ENCODE results near the gene NEIL1. TPM values are rescaled to one million over a fixed set of nuclear protein-coding genes. Genes with fewer than 3 reads are reported as not detected.
A peak's percentile ranks its signal among the peaks of the same experiment; 100 is the strongest.
"Not testable (repeated sequence)": the region's sequence is repeated elsewhere in the genome, so short reads cannot be mapped to it uniquely, and the experiment has no call there.

NEIL1 gene
- total RNA-seq, 4 donors from 2014 or later = 25.2 to 71.9 (median 48.8) TPM

DNA sequence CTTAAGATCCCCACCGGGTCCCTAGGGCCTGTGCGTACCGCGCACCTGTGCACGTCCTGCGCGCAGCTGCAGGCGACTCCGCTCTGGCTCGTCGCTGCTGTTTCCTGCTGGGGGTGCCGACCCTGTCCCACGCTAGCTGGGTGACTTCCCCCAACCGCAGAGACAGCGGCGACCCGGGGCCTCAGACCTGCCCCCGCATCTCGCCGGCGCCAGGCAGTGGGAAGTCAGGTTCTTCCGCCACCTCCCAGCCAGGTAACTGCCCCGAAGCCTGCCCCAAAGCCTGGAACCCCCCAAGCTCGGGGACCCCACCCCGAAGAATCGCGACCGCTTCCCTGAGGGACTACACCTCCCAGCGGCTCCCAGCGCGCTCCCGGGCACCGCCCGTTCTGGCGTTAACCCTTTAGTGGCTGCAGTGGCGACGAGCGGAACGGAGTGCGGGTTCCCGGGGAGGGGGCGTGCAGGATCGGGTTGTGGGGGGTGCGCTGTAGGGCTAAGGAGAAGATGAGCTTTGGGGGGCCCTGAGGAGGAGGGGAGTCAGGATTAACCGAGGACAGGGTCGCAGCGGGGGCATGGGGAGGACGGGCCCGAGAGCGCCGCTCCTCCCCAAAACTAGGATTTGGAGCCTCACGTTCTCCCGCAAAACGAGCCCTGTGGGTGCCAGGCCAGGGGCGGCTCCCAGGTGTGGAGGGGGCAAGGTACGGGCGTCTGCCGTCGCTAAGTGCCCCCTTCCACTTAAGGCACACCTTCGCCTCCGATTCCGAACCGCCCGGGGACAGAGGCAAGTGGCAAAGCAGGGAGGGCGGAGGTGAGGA, 589 bp downstream of the NEIL1 start:
- 1% methylated on average over 18 to 19 of the region's 65 CpGs for WGBS, 2 donors
- Histone ChIP-seq H3K4me1 (peaks cover 6 to 12% of the 10 kb centered on the region in 2 donors), H3K4me3 (replicated peaks in 1 of 3) (peak overlapping the region; percentile 60 to 89 (median 87)), H3K36me3 (no peaks in the 10 kb centered on the region), H3K27me3 (no peaks in the 10 kb centered on the region), H3K27ac (peak overlapping the region; percentile 34 to 53 (median 35)), H3K9me3 (no peaks in the 10 kb centered on the region)
- DNase-seq = peak; percentile 51 to 57
- intact Hi-C loops (cut with DNase I) = no loop called here
- peak in 1 of 2 donors; percentile 19 for TF ChIP-seq POLR2A (IDR thresholded peaks at IDR 0.05)
- TF ChIP-seq CTCF (IDR thresholded peaks at IDR 0.05) = no peak

DNA sequence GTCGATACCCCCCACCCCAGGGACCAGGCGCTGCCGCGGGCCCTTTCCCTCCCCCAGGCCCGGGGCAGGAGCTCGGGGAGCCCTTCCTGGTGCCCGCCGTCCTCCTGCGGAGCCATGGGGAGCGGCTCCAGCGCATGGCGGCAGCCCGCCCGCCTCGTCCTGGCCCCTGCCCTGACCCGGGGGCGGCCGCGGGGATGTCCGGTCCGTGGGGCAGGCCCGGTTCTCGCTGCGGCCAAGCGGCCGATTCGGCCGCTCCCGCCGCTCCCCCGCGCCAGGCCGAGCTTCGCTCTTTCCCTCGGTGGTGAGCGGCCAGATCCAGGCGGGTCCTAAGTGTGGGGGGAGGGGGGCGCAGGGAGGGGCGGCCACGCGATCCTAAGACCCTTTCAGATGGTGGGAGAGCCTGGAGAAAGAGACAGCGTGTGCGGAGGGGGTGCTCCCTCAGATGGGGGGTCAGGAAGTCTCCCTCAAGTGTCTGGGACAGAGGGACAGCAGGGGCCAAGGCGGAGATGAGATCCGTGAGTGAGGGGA, 1.3 kb downstream of the NEIL1 start:
- DNase-seq = peak; percentile 23 to 29
- Histone ChIP-seq H3K27ac (peak overlapping the region in 2 of 3 donors; percentile 35 to 53), H3K4me3 (replicated peaks in 1 of 3) (peak overlapping the region; percentile 60 to 89 (median 87)), H3K4me1 (peaks cover 6 to 12% of the 10 kb centered on the region in 2 donors), H3K36me3 (no peaks in the 10 kb centered on the region), H3K27me3 (no peaks in the 10 kb centered on the region), H3K9me3 (no peaks in the 10 kb centered on the region)
- no peak for TF ChIP-seq POLR2A (IDR thresholded peaks at IDR 0.05)
- TF ChIP-seq CTCF (IDR thresholded peaks at IDR 0.05) = no peak
- WGBS, 2 donors = 1 to 4% methylated on average over 8 to 17 of the region's 45 CpGs
- intact Hi-C loops (cut with DNase I) = no loop called here

DNA sequence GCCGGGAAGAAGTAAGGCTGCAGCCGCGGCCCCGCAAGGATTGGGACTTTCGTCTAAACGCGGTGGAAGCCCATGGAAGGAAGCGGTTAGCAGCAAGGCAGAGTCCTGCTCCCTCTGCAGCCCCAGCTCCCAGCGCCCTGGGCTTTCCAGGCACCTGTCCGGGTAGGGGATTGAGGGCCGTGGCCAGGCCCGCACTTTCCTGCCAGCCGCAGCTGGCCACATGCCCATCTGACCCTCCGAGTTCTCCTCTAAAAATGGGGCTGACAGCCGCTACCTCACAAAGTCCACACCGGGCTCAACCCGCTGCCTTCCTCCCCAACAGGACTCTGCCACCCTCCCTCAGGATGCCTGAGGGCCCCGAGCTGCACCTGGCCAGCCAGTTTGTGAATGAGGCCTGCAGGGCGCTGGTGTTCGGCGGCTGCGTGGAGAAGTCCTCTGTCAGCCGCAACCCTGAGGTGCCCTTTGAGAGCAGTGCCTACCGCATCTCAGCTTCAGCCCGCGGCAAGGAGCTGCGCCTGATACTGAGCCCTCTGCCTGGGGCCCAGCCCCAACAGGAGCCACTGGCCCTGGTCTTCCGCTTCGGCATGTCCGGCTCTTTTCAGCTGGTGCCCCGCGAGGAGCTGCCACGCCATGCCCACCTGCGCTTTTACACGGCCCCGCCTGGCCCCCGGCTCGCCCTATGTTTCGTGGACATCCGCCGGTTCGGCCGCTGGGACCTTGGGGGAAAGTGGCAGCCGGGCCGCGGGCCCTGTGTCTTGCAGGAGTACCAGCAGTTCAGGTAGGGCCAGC, 1.9 kb downstream of the NEIL1 start:
- Histone ChIP-seq H3K9me3 (no peaks in the 10 kb centered on the region), H3K36me3 (no peaks in the 10 kb centered on the region), H3K4me3 (replicated peaks in 1 of 3) (peak overlapping the region; percentile 60 to 89 (median 87)), H3K4me1 (peaks cover 6 to 12% of the 10 kb centered on the region in 2 donors), H3K27ac (peak overlapping the region in 1 of 3 donors; percentile 35), H3K27me3 (no peaks in the 10 kb centered on the region)
- 41 to 44% methylated on average over 25 to 38 of the region's 46 CpGs for WGBS, 2 donors
- peak; percentile 36 to 43 for DNase-seq
- no peak for TF ChIP-seq POLR2A (IDR thresholded peaks at IDR 0.05)
- TF ChIP-seq CTCF (IDR thresholded peaks at IDR 0.05) = no peak
- intact Hi-C loops (cut with DNase I) = no loop called here

DNA sequence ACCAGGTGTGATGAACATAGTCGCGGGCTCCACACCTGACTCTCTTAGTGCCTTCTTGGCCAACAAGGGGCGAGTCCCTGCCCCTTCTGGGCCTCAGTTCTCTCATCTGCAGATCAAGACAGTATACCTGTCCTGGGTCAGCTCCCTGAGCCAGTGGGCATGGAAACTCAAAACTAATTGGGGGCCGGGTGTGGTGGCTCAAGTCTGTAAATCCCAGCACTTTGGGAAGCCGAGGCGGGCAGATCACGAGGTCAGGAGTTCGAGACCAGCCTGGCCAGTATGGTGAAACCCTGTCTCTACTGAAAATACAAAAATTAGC, 2.5 kb downstream of the NEIL1 start:
- intact Hi-C loops (cut with DNase I) = not testable (repeated sequence)
- 95 to 97% methylated on average over 5 to 8 of the region's 8 CpGs for WGBS, 2 donors

GRCh38 chr15:75349851-75350588, 3.2 kb downstream of the NEIL1 start:
- intact Hi-C loops (cut with DNase I) = no loop called here
- H3K9me3 ChIP-seq = no peaks in the 10 kb centered on the region
- no peak overlapping the region for H3K4me3 ChIP-seq (replicated peaks in 1 of 3)
- H3K4me1 ChIP-seq = peaks cover 6 to 12% of the 10 kb centered on the region in 2 donors
- peak in 1 of 2 donors; percentile 24 for DNase-seq
- no peak overlapping the region for H3K27ac ChIP-seq
- no peak for TF ChIP-seq POLR2A (IDR thresholded peaks at IDR 0.05)
- no peak for TF ChIP-seq CTCF (IDR thresholded peaks at IDR 0.05)
- WGBS, 2 donors = 69 to 86% methylated on average over 9 of the region's 9 CpGs
- H3K27me3 ChIP-seq = no peaks in the 10 kb centered on the region
- peaks cover 0 to 4% of the 10 kb centered on the region in 2 donors for H3K36me3 ChIP-seq

More for the DNA sequence above, 2.5 kb downstream of the NEIL1 start:
- DNase-seq; H3K9me3 ChIP-seq; H3K27me3 ChIP-seq; H3K27ac ChIP-seq; H3K4me3 ChIP-seq (replicated peaks in 1 of 3); H3K36me3 ChIP-seq: not testable (repeated sequence)
- peaks cover 6 to 12% of the 10 kb centered on the region in 2 donors for H3K4me1 ChIP-seq

Measured in thyroid gland (tissue), 4 donors.